Measurements from ENCODE around the gene AAGAB.

- no peak for TF ChIP-seq CTCF (IDR thresholded peaks at IDR 0.05)
- no peak for TF ChIP-seq POLR2A (IDR thresholded peaks at IDR 0.05)
- TF ChIP-seq EP300 (IDR thresholded peaks at IDR 0.05), result no peak
- TF ChIP-seq POLR2AphosphoS5 (IDR thresholded peaks at IDR 0.05), result no peak
Measured at GRCh38 chr15:67195305-67195704, 59.2 kb downstream of the AAGAB start.

Data from stomach (tissue), 4 donors.